ENCODE measurements around the gene ATE1.
A peak's percentile ranks its signal among the peaks of the same experiment; 100 is the strongest.
"Not testable (repeated sequence)": the region's sequence is repeated elsewhere in the genome, so short reads cannot be mapped to it uniquely, and the experiment has no call there.

ATE1 gene

GRCh38 chr10:121927841-121928527, at the start of gene ATE1:
ATE1 (minus strand) TSS chr10:121928031; CDS start chr10:121927949, 82 bp downstream.
- H3K27ac ChIP-seq = peak within 1 kb of the TSS; percentile 95
- TF ChIP-seq CTCF (conservative IDR thresholded peaks at IDR 0.05) = no peak

- no peak for TF ChIP-seq CTCF (conservative IDR thresholded peaks at IDR 0.05)
Measured at GRCh38 chr10:121976607-121977006, 48.8 kb upstream of the ATE1 start.

DNA sequence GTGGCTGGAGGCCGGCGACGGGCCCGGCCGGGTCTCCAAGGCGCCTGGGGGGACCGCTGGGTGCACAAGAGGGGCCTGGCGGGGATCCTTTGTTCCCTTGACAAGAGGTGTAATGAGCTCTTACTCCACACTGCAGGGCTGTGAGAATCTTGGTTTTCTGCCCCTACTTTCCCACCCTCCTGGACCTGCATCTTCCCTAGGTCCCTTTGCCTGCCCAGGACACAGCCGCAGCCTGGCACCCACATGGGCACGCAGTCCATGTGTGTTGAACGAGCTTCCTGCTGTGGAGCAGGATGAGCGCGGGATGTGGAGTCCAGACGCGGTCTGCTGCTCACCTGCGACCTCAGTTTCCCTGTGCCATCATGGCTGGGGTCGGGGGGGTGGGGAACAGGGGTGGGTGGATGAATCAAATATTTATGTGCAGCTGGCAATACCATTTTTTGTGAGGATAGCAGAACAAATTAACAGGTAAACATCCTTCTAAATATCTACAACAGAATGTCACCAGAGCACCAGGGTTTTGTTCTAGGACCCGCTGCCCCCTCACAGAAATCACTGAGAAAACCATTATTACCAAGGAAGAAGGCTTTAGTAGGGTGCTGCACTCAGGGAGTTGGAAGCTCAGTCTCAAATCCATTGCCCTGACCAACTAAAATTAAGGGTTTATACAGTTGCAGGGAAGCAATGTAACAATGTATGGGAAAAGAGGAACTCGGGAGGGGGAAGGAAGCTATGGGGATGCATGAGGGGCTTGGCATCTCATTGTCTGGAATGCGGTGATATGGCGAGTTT, 47.7 kb upstream of the ATE1 start:
- H3K27ac ChIP-seq = peak overlapping the region; percentile 93
- peak; percentile 34 for TF ChIP-seq CTCF (conservative IDR thresholded peaks at IDR 0.05)

More at GRCh38 chr10:121976607-121977006, 48.8 kb upstream of the ATE1 start:
- no peak overlapping the region; the same call in 1 of the 2 replicates for H3K27ac ChIP-seq

DNA sequence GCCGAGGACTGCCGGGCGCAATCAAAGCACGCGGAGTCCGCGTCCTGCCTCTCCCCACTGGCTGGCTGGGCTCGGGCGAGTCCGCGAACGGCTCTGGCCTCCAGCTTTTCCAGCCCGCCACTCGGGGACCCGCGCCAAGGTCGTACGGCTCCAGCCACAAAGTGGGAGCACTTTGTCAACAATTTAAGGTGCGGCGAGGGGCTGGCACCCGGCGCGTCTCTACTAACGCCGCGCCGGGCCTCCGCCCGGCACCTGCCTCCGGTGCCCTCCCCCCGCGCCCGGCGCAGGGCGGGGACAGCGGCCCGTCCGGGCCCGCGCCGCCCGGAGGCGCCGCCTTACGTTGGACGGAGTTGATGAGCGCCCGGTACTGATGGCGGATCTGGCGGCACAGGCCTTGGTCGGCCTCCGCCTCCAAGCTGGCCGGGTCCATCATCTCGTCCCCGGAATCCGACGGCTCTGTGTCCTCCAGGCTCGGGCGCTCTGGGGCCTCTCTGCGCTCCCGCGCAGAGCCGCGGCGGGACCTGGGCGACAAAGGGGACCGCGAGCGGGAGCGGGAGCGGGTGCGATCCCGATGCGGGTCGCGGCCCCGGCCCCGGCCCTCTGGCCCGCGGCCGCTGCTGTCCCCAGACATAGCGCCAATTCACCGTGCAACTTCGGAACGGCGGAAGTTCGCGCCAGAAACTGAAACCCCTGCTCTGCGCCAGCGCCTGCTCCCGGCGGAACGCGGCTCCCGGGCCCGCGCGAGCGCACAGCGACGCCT, 46.9 kb upstream of the ATE1 start, which contains the start of gene NSMCE4A:
Gene NSMCE4A, minus strand, starts transcription at position 683 of the 760 bp plus-strand sequence. Its CDS starts 52 bp downstream, at position 631.
- H3K27ac ChIP-seq = peak within 1 kb of the TSS; percentile 93
- peak; percentile 80 for TF ChIP-seq CTCF (conservative IDR thresholded peaks at IDR 0.05)

- TF ChIP-seq CTCF (conservative IDR thresholded peaks at IDR 0.05) = no peak
- H3K27ac ChIP-seq = peak overlapping the region; percentile 93
Measured at GRCh38 chr10:121974019-121974534, 46.2 kb upstream of the ATE1 start.

GRCh38 chr10:121969086-121969485, 41.3 kb upstream of the ATE1 start:
- H3K27ac ChIP-seq = not testable (repeated sequence)

DNA sequence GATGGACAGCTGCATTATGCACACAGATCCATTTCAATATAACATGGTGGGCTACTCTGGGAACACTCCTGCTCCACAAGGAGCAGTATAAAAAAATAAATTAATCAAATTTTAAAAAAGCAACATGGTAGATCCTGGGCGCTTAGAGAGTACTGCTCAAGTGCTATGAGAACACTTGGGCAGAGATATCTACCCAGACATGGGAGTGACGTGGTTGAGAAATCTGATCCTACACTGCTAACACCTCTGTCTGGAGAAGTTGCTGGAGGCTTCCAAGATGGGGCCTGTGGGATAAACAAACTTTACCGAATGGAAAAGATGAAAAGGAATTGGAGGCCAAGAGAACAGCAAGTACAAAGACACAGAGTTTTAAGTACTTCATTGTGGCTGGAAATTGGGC, 38.2 kb upstream of the ATE1 start:
- TF ChIP-seq CTCF (conservative IDR thresholded peaks at IDR 0.05) = no peak
- no peak overlapping the region for H3K27ac ChIP-seq
